OCI-LY3 (cell line): ENCODE results near the gene SYCN.

ENCODE experiments used
- CTCF ChIP-seq: fragments of 200-600, 300-600 bp; sonication (generic); IDR thresholded peaks from 2 replicates; pipeline ENCODE4 v1.5.1; 2014; ENCODE audit warnings: antibody characterized with exemption, low read length, low read depth
- EZH2phosphoT487 ChIP-seq: fragments of 200-600 bp; shearing (Covaris generic); IDR thresholded peaks from 2 replicates; pipeline ENCODE4 v1.6.1; 2018; ENCODE audit warnings: antibody characterized with exemption, mixed run types, low read depth

- TF ChIP-seq CTCF: no peak
- no peak for TF ChIP-seq EZH2phosphoT487
These were observed 21.9 kb downstream of the SYCN start for GRCh38 chr19:39182174-39182505.
